Activated CD4-positive, alpha-beta T cell treated with anti-CD3 and anti-CD28 coated beads for 1 hour (primary cell): ENCODE data around the gene MTMR11.
"Not testable (repeated sequence)": the region's sequence is repeated elsewhere in the genome, so short reads cannot be mapped to it uniquely, and the experiment has no call there.

Source experiments
- DNase-seq: peaks from one replicate; pipeline ENCODE4 v3.0.0-alpha.2; 2020

Gene MTMR11

GRCh38 chr1:149936170-149936991 is at the start of gene MTMR11:
MTMR11 (minus strand) TSS chr1:149936879; CDS start chr1:149936647, 232 bp downstream.
- no peak for DNase-seq

- no peak for DNase-seq
Observed at GRCh38 chr1:149979972-149980540, 43.4 kb upstream of the MTMR11 start.

- no peak for DNase-seq
Observed at GRCh38 chr1:149979245-149979971, 42.7 kb upstream of the MTMR11 start.

- DNase-seq, result no peak
Observed at GRCh38 chr1:149978547-149979023, 41.9 kb upstream of the MTMR11 start.

GRCh38 chr1:149977345-149977744 is 40.7 kb upstream of the MTMR11 start:
- no peak for DNase-seq

- no peak for DNase-seq
Observed at GRCh38 chr1:149972547-149972946, 35.9 kb upstream of the MTMR11 start.

GRCh38 chr1:149967646-149968045 is 31.0 kb upstream of the MTMR11 start:
- DNase-seq, result no peak

GRCh38 chr1:149967041-149967440 is 30.4 kb upstream of the MTMR11 start:
- DNase-seq, result no peak

GRCh38 chr1:149966405-149966804 is 29.7 kb upstream of the MTMR11 start:
- DNase-seq, result no peak

- DNase-seq, result no peak
Observed at GRCh38 chr1:149965440-149965839, 28.8 kb upstream of the MTMR11 start.

GRCh38 chr1:149963358-149963757 is 26.7 kb upstream of the MTMR11 start:
- no peak for DNase-seq

- no peak for DNase-seq
Observed at GRCh38 chr1:149962736-149963135, 26.1 kb upstream of the MTMR11 start.

GRCh38 chr1:149962039-149962647 is 25.5 kb upstream of the MTMR11 start:
- no peak for DNase-seq

GRCh38 chr1:149957548-149957947 is 20.9 kb upstream of the MTMR11 start:
- not testable (repeated sequence) for DNase-seq

GRCh38 chr1:149949911-149950310 is 13.2 kb upstream of the MTMR11 start:
- DNase-seq, result no peak

- no peak for DNase-seq
Observed at GRCh38 chr1:149945206-149945605, 8.5 kb upstream of the MTMR11 start.

- DNase-seq, result no peak
Observed at GRCh38 chr1:149942885-149943284, 6.2 kb upstream of the MTMR11 start.

GRCh38 chr1:149942207-149942606 is 5.5 kb upstream of the MTMR11 start:
- DNase-seq, result no peak

- no peak for DNase-seq
Observed at GRCh38 chr1:149940427-149940826, 3.7 kb upstream of the MTMR11 start.

- not testable (repeated sequence) for DNase-seq
Observed at GRCh38 chr1:149938668-149939003, 2.0 kb upstream of the MTMR11 start.

- no peak for DNase-seq
Observed at GRCh38 chr1:149937759-149938158, 1.1 kb upstream of the MTMR11 start.

- DNase-seq, result no peak
Observed at GRCh38 chr1:149936992-149937705, 470 bp upstream of the MTMR11 start.

- DNase-seq, result no peak
Observed at GRCh38 chr1:149934356-149934755, 2.3 kb downstream of the MTMR11 start.
